ENCODE results near the gene DENND5B.
"Not testable (repeated sequence)": the region's sequence is repeated elsewhere in the genome, so short reads cannot be mapped to it uniquely, and the experiment has no call there.

Gene DENND5B

DNA sequence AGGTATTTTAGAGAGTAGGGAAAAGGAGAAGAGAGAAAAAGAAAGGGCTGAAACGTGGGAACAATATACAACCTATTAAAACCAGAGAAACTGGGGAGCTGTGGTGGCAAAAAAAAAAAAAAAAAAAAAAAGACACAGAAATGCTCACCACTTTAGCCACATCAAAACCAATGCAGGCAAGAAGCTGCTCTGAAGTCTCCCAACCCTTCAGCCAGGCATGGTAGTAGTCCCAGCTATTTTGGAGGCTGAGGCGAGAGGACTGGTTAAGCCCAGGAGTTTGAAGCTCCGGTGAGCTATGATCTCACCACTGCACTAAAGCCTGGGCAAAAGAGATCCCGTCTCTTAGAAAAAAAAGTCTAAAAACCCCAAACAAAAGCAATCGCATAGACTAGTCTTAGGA, 33.2 kb downstream of the DENND5B start:
- no peak for DNase-seq (ENCODE audit: low read depth)

DNA sequence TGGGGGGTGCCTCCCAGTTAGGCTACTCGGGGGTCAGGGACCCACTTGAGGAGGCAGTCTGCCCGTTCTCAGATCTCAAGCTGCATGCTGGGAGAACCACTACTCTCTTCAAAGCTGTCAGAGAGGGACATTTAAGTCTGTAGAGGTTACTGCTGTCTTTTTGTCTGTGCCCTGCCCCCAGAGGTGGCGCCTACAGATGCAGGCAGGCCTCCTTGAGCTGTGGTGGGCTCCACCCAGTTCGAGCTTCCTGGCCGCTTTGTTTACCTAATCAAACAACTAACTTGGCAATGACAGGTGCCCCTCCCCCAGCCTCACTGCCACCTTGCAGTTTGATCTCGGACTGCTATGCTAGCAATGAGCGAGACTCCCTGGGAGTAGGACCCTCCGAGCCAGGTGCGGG, 35.5 kb downstream of the DENND5B start:
- not testable (repeated sequence) for DNase-seq (ENCODE audit: low read depth)

GRCh38 chr12:31550590-31550989, 40.3 kb downstream of the DENND5B start:
- DNase-seq (ENCODE audit: low read depth) = not testable (repeated sequence)

DNA sequence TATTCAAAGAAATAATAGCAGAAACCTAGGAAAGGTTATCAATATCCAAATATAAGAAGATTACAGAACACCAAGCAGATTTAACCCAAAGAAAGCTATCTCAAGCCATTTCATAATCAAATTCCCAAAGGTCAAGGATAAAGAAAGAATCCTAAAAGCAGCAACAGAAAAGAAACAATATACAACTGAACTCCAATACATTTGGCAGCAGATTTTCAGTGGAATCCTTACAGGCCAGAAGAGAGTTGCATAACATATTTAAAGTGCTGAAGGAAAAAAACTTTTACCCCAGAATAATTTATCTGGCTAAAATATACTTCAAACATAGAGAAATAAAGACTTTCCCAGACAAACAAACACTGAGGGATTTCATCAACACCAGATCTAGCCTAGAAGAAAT, 54.3 kb downstream of the DENND5B start:
- no peak for DNase-seq (ENCODE audit: low read depth)

DNA sequence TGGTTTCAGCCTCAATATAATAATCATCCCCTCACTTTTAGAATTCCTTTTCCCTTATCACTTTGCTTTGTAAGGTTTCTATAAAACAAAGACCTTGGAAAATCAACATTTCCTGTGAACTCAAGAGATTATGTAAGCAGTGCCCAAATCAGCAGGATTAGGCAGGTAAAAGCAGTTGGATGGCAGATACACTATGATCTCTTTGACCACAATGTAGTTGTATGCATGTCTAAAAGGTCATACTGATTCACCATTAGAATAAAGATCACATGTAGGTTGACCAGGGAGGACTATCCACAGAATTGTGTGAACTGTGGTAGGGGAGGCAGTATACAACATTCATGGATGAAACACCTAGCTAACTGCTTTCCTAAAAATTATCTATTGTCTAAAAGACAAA, 57.5 kb downstream of the DENND5B start:
- DNase-seq (ENCODE audit: low read depth) = no peak

DNA sequence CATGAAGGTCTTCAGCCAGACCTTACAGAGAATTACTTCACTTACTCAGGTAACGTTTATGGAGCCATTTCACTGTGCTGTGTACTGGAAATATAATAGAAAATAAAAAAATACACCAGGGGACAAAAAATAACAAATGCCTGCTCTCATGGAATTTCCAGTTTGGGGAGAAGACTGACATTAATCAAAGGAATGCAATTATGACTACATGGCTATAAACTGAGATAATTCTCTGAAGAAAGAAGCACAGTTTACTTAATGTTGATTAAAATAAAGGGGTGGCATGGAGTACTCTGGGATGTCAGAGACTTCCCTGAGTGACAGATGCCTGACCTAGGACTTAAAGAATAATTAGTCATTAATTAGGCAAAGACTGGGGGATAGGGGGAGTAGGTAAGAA, 59.0 kb downstream of the DENND5B start:
- DNase-seq (ENCODE audit: low read depth) = no peak

- no peak for DNase-seq (ENCODE audit: low read depth)
Observed at GRCh38 chr12:31528095-31528494, 62.8 kb downstream of the DENND5B start.

GRCh38 chr12:31527083-31527482, 63.9 kb downstream of the DENND5B start:
- DNase-seq (ENCODE audit: low read depth) = no peak

GRCh38 chr12:31526158-31526546, 64.8 kb downstream of the DENND5B start:
- no peak for DNase-seq (ENCODE audit: low read depth)

DNA sequence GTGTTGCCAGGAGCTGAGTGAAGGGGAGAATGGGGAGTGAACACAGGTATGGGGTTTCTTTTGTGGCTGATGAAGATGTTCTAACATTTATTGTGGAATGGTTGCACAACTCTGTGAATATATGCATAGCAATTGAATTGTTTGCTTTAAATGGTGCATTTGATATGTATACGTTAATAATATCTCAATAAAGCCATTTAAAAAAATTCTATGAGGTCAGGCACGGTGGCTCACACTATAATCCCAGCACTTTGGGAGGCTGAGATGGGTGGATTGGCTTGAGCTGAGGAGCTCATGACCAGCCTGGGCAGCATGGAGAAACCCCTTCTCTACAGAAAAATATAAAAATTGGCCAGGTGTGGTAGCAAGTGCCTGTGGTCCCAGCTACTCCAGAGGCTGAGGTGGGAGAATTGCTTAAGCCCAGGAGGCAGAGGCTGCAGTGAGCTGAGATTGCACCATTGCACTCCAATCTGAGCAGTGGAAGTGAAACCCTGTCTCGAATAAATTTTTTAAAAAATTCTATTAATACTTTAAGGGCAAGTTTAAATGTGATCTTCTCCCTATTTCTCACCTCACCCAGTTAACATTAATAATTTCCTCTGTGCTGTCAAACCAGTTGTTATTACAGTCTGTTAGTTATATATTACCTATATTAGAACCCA, 65.3 kb downstream of the DENND5B start:
- DNase-seq (ENCODE audit: low read depth) = no peak

DNA sequence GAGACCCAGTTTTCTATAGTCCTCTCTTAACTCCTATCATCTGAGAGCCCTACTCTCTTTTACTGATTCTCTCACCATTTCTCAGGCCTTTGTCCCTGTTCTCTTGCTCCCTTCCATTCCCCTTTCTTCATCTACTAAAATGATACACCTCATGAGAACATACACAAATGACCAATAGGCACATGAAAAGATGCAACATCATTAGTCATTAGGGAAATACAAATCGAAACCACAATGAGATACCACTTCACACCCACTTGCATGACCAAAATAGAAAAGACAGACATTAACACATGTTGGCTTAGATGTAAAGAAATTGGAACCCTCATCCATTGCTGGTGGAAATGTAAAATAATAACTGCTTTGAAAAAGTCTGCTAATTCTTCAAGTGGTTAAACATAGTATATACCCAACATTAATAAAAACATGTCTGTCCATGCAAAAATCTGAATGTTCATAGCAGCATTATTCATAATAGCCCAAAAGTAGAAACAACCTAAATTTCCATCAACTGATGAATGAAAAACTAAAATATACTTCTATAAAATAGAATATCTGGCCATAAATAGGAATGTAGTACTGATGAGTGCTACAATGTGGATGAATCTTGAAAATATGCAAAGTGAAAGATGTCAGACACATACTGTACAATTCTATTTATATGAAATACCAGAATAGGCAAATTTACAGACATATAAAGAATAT, 66.0 kb downstream of the DENND5B start:
- no peak for DNase-seq (ENCODE audit: low read depth)

GRCh38 chr12:31523306-31523705, 67.6 kb downstream of the DENND5B start:
- no peak for DNase-seq (ENCODE audit: low read depth)

DNA sequence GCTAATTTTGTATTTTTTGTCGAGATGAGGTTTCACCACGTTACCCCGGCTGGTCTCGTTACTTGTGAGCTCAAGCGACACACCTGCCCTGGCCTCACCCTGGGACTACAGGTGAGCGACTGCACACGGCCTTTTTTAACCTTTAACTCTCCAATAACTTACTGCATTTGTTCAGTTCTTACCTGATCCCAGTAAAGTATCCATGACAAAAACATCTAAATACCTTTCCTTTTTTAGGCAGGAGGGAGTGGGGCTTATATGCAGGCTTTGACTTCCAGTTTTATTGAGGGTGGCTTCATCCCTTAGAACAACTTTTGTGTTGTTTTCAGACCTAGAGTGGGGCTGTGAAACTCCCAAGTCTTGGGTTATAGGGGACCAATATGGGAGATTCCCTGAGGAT, 68.3 kb downstream of the DENND5B start:
- DNase-seq (ENCODE audit: low read depth) = no peak

DNA sequence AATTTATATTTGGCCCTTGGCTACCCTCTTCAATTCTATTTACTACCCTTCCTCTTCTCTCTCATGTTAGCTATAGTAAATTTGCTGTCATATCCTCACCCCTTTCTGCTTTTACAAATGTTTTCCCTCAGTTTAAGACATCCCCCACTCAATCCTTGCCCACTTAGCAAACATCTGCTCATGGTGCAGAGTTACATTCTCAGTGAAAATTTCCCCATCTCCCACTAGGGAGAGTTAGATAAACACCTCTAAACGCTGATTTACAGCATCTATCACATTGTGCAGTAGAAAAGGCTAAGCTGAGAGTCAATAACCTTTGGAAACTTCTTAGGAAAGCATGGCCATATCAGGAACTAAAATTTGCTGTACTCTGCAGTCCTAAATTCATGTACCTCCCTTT, 69.0 kb downstream of the DENND5B start:
- no peak for DNase-seq (ENCODE audit: low read depth)

DNA sequence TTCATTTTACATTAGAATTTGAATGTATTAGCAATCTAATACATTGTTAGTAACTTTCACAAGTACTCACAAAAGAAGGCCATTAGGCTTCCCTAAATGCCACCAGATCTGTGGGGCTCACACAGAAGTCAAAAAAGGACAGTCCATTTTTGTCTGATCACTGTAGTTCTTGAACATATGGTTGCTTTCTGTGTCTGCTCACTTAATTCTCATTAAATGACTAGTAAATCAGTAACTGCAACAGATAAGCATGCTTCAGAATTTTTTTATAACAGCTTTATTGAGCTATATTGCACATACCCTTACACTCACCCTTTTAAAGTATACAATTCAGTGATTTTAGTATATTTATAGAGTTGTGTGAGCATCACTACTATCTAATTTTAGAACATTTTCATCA, 71.4 kb downstream of the DENND5B start:
- DNase-seq (ENCODE audit: low read depth) = no peak

GRCh38 chr12:31518680-31519227, 72.2 kb downstream of the DENND5B start:
- no peak for DNase-seq (ENCODE audit: low read depth)

- no peak for DNase-seq (ENCODE audit: low read depth)
Observed at GRCh38 chr12:31517994-31518393, 72.9 kb downstream of the DENND5B start.

DNA sequence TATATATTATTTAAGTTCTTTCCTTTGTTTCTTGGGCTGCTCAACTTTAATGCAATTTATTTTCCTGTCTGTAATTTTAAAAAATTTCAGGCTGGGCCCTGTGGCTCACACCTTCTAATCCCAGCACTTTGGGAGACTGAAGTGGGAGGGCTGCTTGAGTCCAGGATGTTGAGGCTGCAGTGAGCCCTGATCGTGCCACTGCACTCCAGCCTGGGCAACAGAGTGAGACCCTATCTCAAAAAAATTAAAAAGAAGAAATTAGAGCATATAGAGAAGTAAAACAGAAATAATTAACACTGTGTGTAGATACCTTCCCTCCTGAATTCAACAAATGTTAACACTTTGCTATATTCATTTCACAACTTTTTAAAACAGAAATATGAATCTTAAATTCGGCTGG, 74.2 kb downstream of the DENND5B start:
- no peak for DNase-seq (ENCODE audit: low read depth)

- no peak for DNase-seq (ENCODE audit: low read depth)
Observed at GRCh38 chr12:31514912-31515311, 76.0 kb downstream of the DENND5B start.

- no peak for DNase-seq (ENCODE audit: low read depth)
Observed at GRCh38 chr12:31510034-31510433, 80.9 kb downstream of the DENND5B start.

GRCh38 chr12:31508436-31509150, 82.3 kb downstream of the DENND5B start:
- no peak for DNase-seq (ENCODE audit: low read depth)

- no peak for DNase-seq (ENCODE audit: low read depth)
Observed at GRCh38 chr12:31507966-31508365, 83.0 kb downstream of the DENND5B start.
